ENCODE measurements around the gene SNX33. TPM values are rescaled to one million over a fixed set of nuclear protein-coding genes. Genes with fewer than 3 reads are reported as not detected.

SNX33 gene
- total and polyA plus RNA-seq, 2 of the 13 experiments (the other 11 are each of a cell fraction or from before 2014, with no cell fraction given) = 11.0 to 11.6 TPM

DNA sequence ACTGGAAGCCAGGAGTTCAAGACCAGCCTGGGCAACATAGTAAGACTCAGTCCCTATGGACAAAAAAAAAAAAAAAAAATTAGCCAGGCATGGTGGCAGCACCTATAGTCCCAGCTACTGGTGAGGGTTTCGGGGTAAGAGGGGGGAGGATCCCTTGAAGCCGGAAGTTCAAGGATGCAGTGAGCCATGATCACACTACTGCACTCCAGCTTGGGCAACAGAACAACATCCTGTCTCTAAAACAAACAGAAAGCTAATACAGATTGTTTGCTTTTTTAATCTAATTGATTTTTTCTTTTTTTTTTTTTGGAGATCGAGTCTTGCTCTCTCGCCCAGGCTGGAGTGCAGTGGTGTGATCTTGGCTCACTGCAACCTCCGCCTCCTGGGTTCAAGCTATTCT is 6.1 kb upstream of the SNX33 start (continued):
- TF ChIP-seq ELF3 (CRISPR knock-in tag; IDR thresholded peaks at IDR 0.05) (peak; percentile 79), SOX6 (IDR thresholded peaks at IDR 0.05) (no peak), SOX6 (CRISPR knock-in tag; IDR thresholded peaks at IDR 0.05) (peak; percentile 28; the same call in 1 of the 2 replicates), TGIF2 (CRISPR knock-in tag; IDR thresholded peaks at IDR 0.05) (no peak), ZSCAN30 (CRISPR knock-in tag; IDR thresholded peaks at IDR 0.05) (no peak), FOXP1 (IDR thresholded peaks at IDR 0.05) (no peak), FOXP1 (CRISPR knock-in tag; IDR thresholded peaks at IDR 0.05) (peak; percentile 87), NFIC (IDR thresholded peaks at IDR 0.05; ENCODE audit: low read length) (no peak), ZNF616 (CRISPR knock-in tag; IDR thresholded peaks at IDR 0.05; ENCODE audit: low read depth) (no peak), SOX5 (CRISPR knock-in tag; IDR thresholded peaks at IDR 0.05; ENCODE audit: borderline replicate concordance) (peak; percentile 35; the same call in 1 of the 2 replicates), REL (CRISPR knock-in tag; conservative IDR thresholded peaks at IDR 0.05) (no peak), AKAP8 (CRISPR knock-in tag; IDR thresholded peaks at IDR 0.05) (no peak), HDAC1 (CRISPR knock-in tag; IDR thresholded peaks at IDR 0.05) (0 out of 2 replicates have a peak, but pooled peaks have one; percentile 7), MZF1 (CRISPR knock-in tag; IDR thresholded peaks at IDR 0.05; ENCODE audit: borderline replicate concordance) (no peak), MEF2D (CRISPR knock-in tag; IDR thresholded peaks at IDR 0.05) (no peak), RAD51 (IDR thresholded peaks at IDR 0.05; ENCODE audit: borderline replicate concordance) (no peak), RARA (CRISPR knock-in tag; IDR thresholded peaks at IDR 0.05) (peak; percentile 59)
- TF ChIP-seq, protein P1, sequence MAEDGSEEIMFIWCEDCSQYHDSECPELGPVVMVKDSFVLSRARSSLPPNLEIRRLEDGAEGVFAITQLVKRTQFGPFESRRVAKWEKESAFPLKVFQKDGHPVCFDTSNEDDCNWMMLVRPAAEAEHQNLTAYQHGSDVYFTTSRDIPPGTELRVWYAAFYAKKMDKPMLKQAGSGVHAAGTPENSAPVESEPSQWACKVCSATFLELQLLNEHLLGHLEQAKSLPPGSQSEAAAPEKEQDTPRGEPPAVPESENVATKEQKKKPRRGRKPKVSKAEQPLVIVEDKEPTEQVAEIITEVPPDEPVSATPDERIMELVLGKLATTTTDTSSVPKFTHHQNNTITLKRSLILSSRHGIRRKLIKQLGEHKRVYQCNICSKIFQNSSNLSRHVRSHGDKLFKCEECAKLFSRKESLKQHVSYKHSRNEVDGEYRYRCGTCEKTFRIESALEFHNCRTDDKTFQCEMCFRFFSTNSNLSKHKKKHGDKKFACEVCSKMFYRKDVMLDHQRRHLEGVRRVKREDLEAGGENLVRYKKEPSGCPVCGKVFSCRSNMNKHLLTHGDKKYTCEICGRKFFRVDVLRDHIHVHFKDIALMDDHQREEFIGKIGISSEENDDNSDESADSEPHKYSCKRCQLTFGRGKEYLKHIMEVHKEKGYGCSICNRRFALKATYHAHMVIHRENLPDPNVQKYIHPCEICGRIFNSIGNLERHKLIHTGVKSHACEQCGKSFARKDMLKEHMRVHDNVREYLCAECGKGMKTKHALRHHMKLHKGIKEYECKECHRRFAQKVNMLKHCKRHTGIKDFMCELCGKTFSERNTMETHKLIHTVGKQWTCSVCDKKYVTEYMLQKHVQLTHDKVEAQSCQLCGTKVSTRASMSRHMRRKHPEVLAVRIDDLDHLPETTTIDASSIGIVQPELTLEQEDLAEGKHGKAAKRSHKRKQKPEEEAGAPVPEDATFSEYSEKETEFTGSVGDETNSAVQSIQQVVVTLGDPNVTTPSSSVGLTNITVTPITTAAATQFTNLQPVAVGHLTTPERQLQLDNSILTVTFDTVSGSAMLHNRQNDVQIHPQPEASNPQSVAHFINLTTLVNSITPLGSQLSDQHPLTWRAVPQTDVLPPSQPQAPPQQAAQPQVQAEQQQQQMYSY (CRISPR knock-in tag; IDR thresholded peaks at IDR 0.05) = no peak
- TF ChIP-seq, protein P2, sequence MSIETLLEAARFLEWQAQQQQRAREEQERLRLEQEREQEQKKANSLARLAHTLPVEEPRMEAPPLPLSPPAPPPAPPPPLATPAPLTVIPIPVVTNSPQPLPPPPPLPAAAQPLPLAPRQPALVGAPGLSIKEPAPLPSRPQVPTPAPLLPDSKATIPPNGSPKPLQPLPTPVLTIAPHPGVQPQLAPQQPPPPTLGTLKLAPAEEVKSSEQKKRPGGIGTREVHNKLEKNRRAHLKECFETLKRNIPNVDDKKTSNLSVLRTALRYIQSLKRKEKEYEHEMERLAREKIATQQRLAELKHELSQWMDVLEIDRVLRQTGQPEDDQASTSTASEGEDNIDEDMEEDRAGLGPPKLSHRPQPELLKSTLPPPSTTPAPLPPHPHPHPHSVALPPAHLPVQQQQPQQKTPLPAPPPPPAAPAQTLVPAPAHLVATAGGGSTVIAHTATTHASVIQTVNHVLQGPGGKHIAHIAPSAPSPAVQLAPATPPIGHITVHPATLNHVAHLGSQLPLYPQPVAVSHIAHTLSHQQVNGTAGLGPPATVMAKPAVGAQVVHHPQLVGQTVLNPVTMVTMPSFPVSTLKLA (IDR thresholded peaks at IDR 0.05) = no peak
- TF ChIP-seq, protein P3, sequence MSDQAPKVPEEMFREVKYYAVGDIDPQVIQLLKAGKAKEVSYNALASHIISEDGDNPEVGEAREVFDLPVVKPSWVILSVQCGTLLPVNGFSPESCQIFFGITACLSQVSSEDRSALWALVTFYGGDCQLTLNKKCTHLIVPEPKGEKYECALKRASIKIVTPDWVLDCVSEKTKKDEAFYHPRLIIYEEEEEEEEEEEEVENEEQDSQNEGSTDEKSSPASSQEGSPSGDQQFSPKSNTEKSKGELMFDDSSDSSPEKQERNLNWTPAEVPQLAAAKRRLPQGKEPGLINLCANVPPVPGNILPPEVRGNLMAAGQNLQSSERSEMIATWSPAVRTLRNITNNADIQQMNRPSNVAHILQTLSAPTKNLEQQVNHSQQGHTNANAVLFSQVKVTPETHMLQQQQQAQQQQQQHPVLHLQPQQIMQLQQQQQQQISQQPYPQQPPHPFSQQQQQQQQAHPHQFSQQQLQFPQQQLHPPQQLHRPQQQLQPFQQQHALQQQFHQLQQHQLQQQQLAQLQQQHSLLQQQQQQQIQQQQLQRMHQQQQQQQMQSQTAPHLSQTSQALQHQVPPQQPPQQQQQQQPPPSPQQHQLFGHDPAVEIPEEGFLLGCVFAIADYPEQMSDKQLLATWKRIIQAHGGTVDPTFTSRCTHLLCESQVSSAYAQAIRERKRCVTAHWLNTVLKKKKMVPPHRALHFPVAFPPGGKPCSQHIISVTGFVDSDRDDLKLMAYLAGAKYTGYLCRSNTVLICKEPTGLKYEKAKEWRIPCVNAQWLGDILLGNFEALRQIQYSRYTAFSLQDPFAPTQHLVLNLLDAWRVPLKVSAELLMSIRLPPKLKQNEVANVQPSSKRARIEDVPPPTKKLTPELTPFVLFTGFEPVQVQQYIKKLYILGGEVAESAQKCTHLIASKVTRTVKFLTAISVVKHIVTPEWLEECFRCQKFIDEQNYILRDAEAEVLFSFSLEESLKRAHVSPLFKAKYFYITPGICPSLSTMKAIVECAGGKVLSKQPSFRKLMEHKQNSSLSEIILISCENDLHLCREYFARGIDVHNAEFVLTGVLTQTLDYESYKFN (CRISPR knock-in tag; conservative IDR thresholded peaks at IDR 0.05) = peak; percentile 69
- TF ChIP-seq, protein P4, sequence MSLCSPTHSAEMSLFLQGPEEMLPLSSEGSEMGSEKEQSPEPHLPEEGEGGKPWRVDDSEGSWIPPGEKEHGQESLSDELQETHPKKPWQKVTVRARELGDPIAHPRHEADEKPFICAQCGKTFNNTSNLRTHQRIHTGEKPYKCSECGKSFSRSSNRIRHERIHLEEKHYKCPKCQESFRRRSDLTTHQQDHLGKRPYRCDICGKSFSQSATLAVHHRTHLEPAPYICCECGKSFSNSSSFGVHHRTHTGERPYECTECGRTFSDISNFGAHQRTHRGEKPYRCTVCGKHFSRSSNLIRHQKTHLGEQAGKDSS (CRISPR knock-in tag; IDR thresholded peaks at IDR 0.05; ENCODE audit: borderline replicate concordance, low read depth) = no peak
- TF ChIP-seq, protein P5, sequence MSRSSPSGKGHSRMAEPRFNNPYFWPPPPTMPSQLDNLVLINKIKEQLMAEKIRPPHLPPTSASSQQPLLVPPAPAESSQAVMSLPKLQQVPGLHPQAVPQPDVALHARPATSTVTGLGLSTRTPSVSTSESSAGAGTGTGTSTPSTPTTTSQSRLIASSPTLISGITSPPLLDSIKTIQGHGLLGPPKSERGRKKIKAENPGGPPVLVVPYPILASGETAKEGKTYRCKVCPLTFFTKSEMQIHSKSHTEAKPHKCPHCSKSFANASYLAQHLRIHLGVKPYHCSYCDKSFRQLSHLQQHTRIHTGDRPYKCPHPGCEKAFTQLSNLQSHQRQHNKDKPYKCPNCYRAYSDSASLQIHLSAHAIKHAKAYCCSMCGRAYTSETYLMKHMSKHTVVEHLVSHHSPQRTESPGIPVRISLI (CRISPR knock-in tag; IDR thresholded peaks at IDR 0.05; ENCODE audit: borderline replicate concordance) = peak; percentile 72; the same call in 1 of the 2 replicates
